HCT116 (cell line): ENCODE data around the gene THEMIS. TPM values are rescaled to one million over a fixed set of nuclear protein-coding genes. Genes with fewer than 3 reads are reported as not detected.

Experiments
- ATAC-seq: fragments of 200-7000 bp; cut with Tn5 transposase; 2 replicates; pipeline ENCODE4 v1.9.1; 2020; ENCODE audit warnings: mild to moderate bottlenecking, moderate library complexity
- BruUV-seq: library from RNA; stranded (reverse); fragments of 400-500 nt; replicated peaks from 2 replicates; lab custom pipeline; 2021; lab: Mats Ljungman, UMichigan
- CTCF ChIA-PET: fragments of 300-600 bp; sonication (Branson Sonifier 250); formaldehyde crosslinking; loops from one replicate; lab custom pipeline; 2021; ENCODE audit warnings: antibody characterized with exemption; lab: Charles Lee
- POLR2A ChIA-PET: fragments of 300-600, 350-600 bp; sonication (Branson Sonifier 250); formaldehyde crosslinking; loops from one replicate; lab custom pipeline; 2021; ENCODE audit warnings: antibody characterized with exemption; lab: Charles Lee
- RAD21 ChIA-PET, 2 experiments: fragments of 300-600 bp; sonication (Branson Sonifier 250); formaldehyde crosslinking; loops; one replicate each; lab custom pipeline; 2023; ENCODE audit warnings: low total read pairs in 2 of 2; ENCODE audit not compliant: uncharacterized antibody in 2 of 2, unreplicated experiment in 2 of 2, low non-redundant PET in 1 of 2; lab: Charles Lee
- DNase-seq: peaks from one replicate; pipeline ENCODE4 v3.0.0-alpha.2; 2010; ENCODE audit warnings: low read depth, low spot score
- H2AFZ ChIP-seq: fragments of 200-600 bp; shearing (Covaris generic), sonication (generic); 2 replicates; pipeline ENCODE4 v1.6.1; 2017; ENCODE audit warnings: low read depth, mixed run types, mixed read lengths, antibody characterized with exemption, low read length; ENCODE audit not compliant: poor library complexity, severe bottlenecking
- H3K27ac ChIP-seq: 2 replicates; pipeline ENCODE4 v1.5.1; 2012; ENCODE audit warnings: low read depth, low read length
- H3K27me3 ChIP-seq: fragments of 200-600 bp; sonication (generic); 2 replicates; pipeline ENCODE4 v1.6.1; 2016; ENCODE audit warnings: mixed run types, low read length, mixed read lengths; ENCODE audit not compliant: insufficient read depth
- H3K36me3 ChIP-seq, 2 experiments: fragments of 200-500 bp in 1 of 2; fragments of 200-600 bp in 1 of 2; sonication (Bioruptor generic) in 1 of 2; sonication (generic) in 1 of 2; 2 replicates each; pipeline versions ENCODE4 v1.5.1 to v1.6.1; 2014 to 2016; ENCODE audit warnings: low read length in 2 of 2, inconsistent platforms in 1 of 2, mixed read lengths in 1 of 2, mixed run types in 1 of 2; ENCODE audit not compliant: insufficient read depth in 2 of 2, control insufficient read depth in 1 of 2
- H3K4me1 ChIP-seq, 2 experiments: fragments of 200-600 bp in 1 of 2; sonication (generic) in 1 of 2; 2 replicates each; pipeline versions ENCODE4 v1.5.1 to v1.6.1; 2012 to 2017; ENCODE audit warnings: low read length in 2 of 2, inconsistent platforms in 1 of 2, mild to moderate bottlenecking in 1 of 2, mixed read lengths in 1 of 2, mixed run types in 1 of 2, moderate library complexity in 1 of 2; ENCODE audit not compliant: insufficient read depth in 2 of 2, control insufficient read depth in 1 of 2
- H3K4me2 ChIP-seq: fragments of 200-600 bp; sonication (generic); 2 replicates; pipeline ENCODE4 v1.6.1; 2017; ENCODE audit warnings: mixed run types, low read length, mixed read lengths
- H3K4me3 ChIP-seq, 2 experiments: fragments of 200-600 bp in 1 of 2; sonication (generic) in 1 of 2; replicated peaks in 1 of 2; 2 replicates each; pipeline ENCODE4 v1.5.1; 2011 to 2016; ENCODE audit warnings: low read length in 2 of 2, control low read depth in 1 of 2, low read depth in 1 of 2, mild to moderate bottlenecking in 1 of 2, mixed read lengths in 1 of 2, mixed run types in 1 of 2
- H3K79me2 ChIP-seq: fragments of 200-600 bp; sonication (generic); 2 replicates; pipeline ENCODE4 v1.6.1; 2017; ENCODE audit warnings: mild to moderate bottlenecking, mixed run types, low read length, moderate library complexity, mixed read lengths; ENCODE audit not compliant: insufficient read depth
- H3K9ac ChIP-seq: fragments of 200-600 bp; sonication (generic); 2 replicates; pipeline ENCODE4 v1.6.1; 2016; ENCODE audit warnings: low read length, mixed read lengths
- H3K9me2 ChIP-seq: fragments of 200-600 bp; sonication (generic), shearing (Covaris generic); 2 replicates; pipeline ENCODE4 v1.6.1; 2017; ENCODE audit warnings: mixed run types, mild to moderate bottlenecking, moderate library complexity; ENCODE audit not compliant: insufficient read depth
- H3K9me3 ChIP-seq, 2 experiments: fragments of 200-500 bp in 1 of 2; fragments of 200-600 bp in 1 of 2; sonication (Bioruptor generic) in 1 of 2; sonication (generic) in 1 of 2; 2 replicates each; pipeline ENCODE4 v1.6.1; 2014 to 2017; ENCODE audit warnings: low read length in 2 of 2, mixed read lengths in 2 of 2, inconsistent platforms in 1 of 2, low read depth in 1 of 2, mild to moderate bottlenecking in 1 of 2, mixed run types in 1 of 2, moderate library complexity in 1 of 2; ENCODE audit not compliant: control insufficient read depth in 1 of 2, insufficient read depth in 1 of 2
- H4K20me1 ChIP-seq: fragments of 200-600 bp; sonication (generic), shearing (Covaris generic); 2 replicates; pipeline ENCODE4 v1.6.1; 2017; ENCODE audit warnings: mixed run types, mild to moderate bottlenecking, moderate library complexity; ENCODE audit not compliant: insufficient read depth
- EGR1 ChIP-seq: IDR thresholded peaks from 2 replicates; pipeline ENCODE4 v1.6.1; 2012; ENCODE audit warnings: low read depth
- ELF1 ChIP-seq: IDR thresholded peaks from 2 replicates; pipeline ENCODE4 v1.6.1; 2012; ENCODE audit warnings: low read depth, borderline replicate concordance
- EZH2 ChIP-seq: fragments of 200-600 bp; sonication (generic); IDR thresholded peaks from 2 replicates; pipeline ENCODE4 v1.6.1; 2017; ENCODE audit warnings: antibody characterized with exemption, mixed run types
- EZH2phosphoT487 ChIP-seq: fragments of 200-600 bp; IDR thresholded peaks from 2 replicates; pipeline ENCODE4 v1.6.1; 2018; ENCODE audit warnings: antibody characterized with exemption, borderline replicate concordance
- FOSL1 ChIP-seq: IDR thresholded peaks from 2 replicates; pipeline ENCODE4 v1.6.1; 2012; ENCODE audit warnings: low read depth
- JUND ChIP-seq: IDR thresholded peaks from 2 replicates; pipeline ENCODE4 v1.6.1; 2012
- POLR2A ChIP-seq: IDR thresholded peaks from 2 replicates; pipeline ENCODE4 v1.7.0; 2011; ENCODE audit warnings: borderline replicate concordance; ENCODE audit not compliant: insufficient read depth, insufficient read length; ENCODE audit errors: extremely low read depth
- POLR2AphosphoS5 ChIP-seq: IDR thresholded peaks from 2 replicates; pipeline ENCODE4 v1.6.1; 2011; ENCODE audit warnings: mild to moderate bottlenecking, low read depth, low read length, moderate library complexity
- RAD21 ChIP-seq: IDR thresholded peaks from 2 replicates; pipeline ENCODE4 v1.6.1; 2012; ENCODE audit warnings: low read depth, mild to moderate bottlenecking
- REST ChIP-seq: IDR thresholded peaks from 2 replicates; pipeline ENCODE4 v1.6.1; 2012; ENCODE audit warnings: low read depth
- SP1 ChIP-seq: IDR thresholded peaks from 2 replicates; pipeline ENCODE4 v1.6.1; 2012; ENCODE audit warnings: low read depth
- SRF ChIP-seq: IDR thresholded peaks from 2 replicates; pipeline ENCODE4 v1.6.1; 2012; ENCODE audit warnings: low read depth
- ZFX ChIP-seq: fragments of 450-650 bp; IDR thresholded peaks from 2 replicates; pipeline ENCODE4 v1.6.1; 2017
- ZNF274 ChIP-seq: fragments of 200-500 bp; sonication (Bioruptor generic); IDR thresholded peaks from 2 replicates; pipeline ENCODE4 v1.6.1; 2014; ENCODE audit warnings: mild to moderate bottlenecking, low read depth, low read length, inconsistent platforms
- intact Hi-C: fragments of 100-400 bp; cut with micrococcal nuclease; formaldehyde crosslinking; loops from 2 replicates; pipeline ENCODE4 v1.10.0; 2022
- total RNA-seq: library from RNA; stranded (reverse); gene quantifications from one replicate; pipeline ENCODE4 v1.2.1, GENCODE V29; 2021; ENCODE audit not compliant: unreplicated experiment
- TF ChIP-seq, protein P1 (sequence below): IDR thresholded peaks from 2 replicates; pipeline ENCODE4 v1.6.1; 2012
- TF ChIP-seq, protein P2 (sequence below): IDR thresholded peaks from 2 replicates; pipeline ENCODE4 v1.6.1; 2012

The THEMIS gene
- total RNA-seq, 1 experiment from 2014 or later = 0.20 TPM

GRCh38 chr6:127812985-127813698 is 87.7 kb downstream of the THEMIS start:
- Histone ChIP-seq H4K20me1 (no peaks in the 10 kb centered on the region), H3K4me2 (no peak overlapping the region), H3K36me3 (no peaks in the 10 kb centered on the region), H3K4me3 (no peak overlapping the region)
- POLR2A ChIA-PET = no interaction called here
- no TSS peak for BruUV-seq
- RAD21 ChIA-PET = no interaction called here
- no peak for TF ChIP-seq POLR2A
- no peak for TF ChIP-seq FOSL1
- TF ChIP-seq, protein P1, sequence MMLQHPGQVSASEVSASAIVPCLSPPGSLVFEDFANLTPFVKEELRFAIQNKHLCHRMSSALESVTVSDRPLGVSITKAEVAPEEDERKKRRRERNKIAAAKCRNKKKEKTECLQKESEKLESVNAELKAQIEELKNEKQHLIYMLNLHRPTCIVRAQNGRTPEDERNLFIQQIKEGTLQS = no peak
- no peak for TF ChIP-seq EZH2
- TF ChIP-seq SRF = no peak
- TF ChIP-seq, protein P2, sequence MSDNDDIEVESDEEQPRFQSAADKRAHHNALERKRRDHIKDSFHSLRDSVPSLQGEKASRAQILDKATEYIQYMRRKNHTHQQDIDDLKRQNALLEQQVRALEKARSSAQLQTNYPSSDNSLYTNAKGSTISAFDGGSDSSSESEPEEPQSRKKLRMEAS = no peak
- no peak for TF ChIP-seq ZFX
- TF ChIP-seq EGR1 = no peak
- TF ChIP-seq SP1 = no peak
- TF ChIP-seq ELF1 = no peak
- TF ChIP-seq JUND = no peak
- no peak for TF ChIP-seq EZH2phosphoT487
- TF ChIP-seq REST = no peak
- TF ChIP-seq RAD21 = no peak
- TF ChIP-seq POLR2AphosphoS5 = no peak
- no peak for TF ChIP-seq ZNF274
- TF ChIP-seq, all 23 proteins: peak for 0
- Histone ChIP-seq H3K9me2 (no peaks in the 10 kb centered on the region), H3K4me1 (no peaks in the 10 kb centered on the region), H3K9ac (no peak overlapping the region), H3K27me3 (no peaks in the 10 kb centered on the region), H2AFZ (no peak overlapping the region), H3K79me2 (no peaks in the 10 kb centered on the region), H3K27ac (no peak overlapping the region), H3K9me3 (no peaks in the 10 kb centered on the region)
- ATAC-seq = no peak
- CTCF ChIA-PET = no interaction called here
- intact Hi-C loops = no loop called here
- no peak for DNase-seq
